K562 (cell line): Measurements from ENCODE around the gene MLF1. TPM values are rescaled to one million over a fixed set of nuclear protein-coding genes. Genes with fewer than 3 reads are reported as not detected.

Source experiments
- FOXP1 ChIP-seq: sonication (generic); formaldehyde crosslinking; IDR thresholded peaks from 2 replicates; pipeline ENCODE4 v1.8.0; 2022; ENCODE audit warnings: mild to moderate bottlenecking, missing genetic modification reagents
- HDAC6 ChIP-seq: IDR thresholded peaks from 2 replicates; pipeline ENCODE4 v1.6.1; 2012; ENCODE audit warnings: low read depth, mild to moderate bottlenecking, control low read depth, inconsistent platforms, low read length, moderate library complexity
- LARP7 ChIP-seq: fragments of 450-650 bp; IDR thresholded peaks from 2 replicates; pipeline ENCODE4 v1.6.1; 2016
- MCM5 ChIP-seq: fragments of 450-650 bp; IDR thresholded peaks from 2 replicates; pipeline ENCODE4 v1.6.1; 2016; ENCODE audit warnings: low read depth
- MXD1 ChIP-seq: fragments of 250-450 bp; sonication (Bioruptor Pico); IDR thresholded peaks from 2 replicates; pipeline ENCODE4 v1.8.0; 2021; ENCODE audit warnings: borderline replicate concordance, mild to moderate bottlenecking, moderate library complexity; ENCODE audit not compliant: poor library complexity, severe bottlenecking
- NCOA1 ChIP-seq: fragments of 450-650 bp; IDR thresholded peaks from 2 replicates; pipeline ENCODE4 v1.6.1; 2016; ENCODE audit warnings: low read depth
- NR1H2 ChIP-seq: sonication (generic); formaldehyde crosslinking; IDR thresholded peaks from 2 replicates; pipeline ENCODE4 v1.4.0; 2020; ENCODE audit warnings: mild to moderate bottlenecking, missing genetic modification reagents
- POLR2A ChIP-seq: fragments of 450-650 bp; conservative IDR thresholded peaks from 2 replicates; pipeline ENCODE4 v1.6.1; 2016
- PTRF ChIP-seq: fragments of 450-650 bp; IDR thresholded peaks from 2 replicates; pipeline ENCODE4 v1.6.1; 2016; ENCODE audit warnings: mild to moderate bottlenecking, missing genetic modification characterization, missing compliant biosample characterization
- RBM15 ChIP-seq: fragments of 200-400 bp; formaldehyde crosslinking; IDR thresholded peaks from 2 replicates; pipeline ENCODE4 v1.6.1; 2018; ENCODE audit warnings: mild to moderate bottlenecking, low read length, moderate library complexity; ENCODE audit not compliant: insufficient read depth
- SNAPC5 ChIP-seq: fragments of 250-450 bp; sonication (Bioruptor Pico); IDR thresholded peaks from 2 replicates; pipeline ENCODE4 v1.8.0; 2021; ENCODE audit warnings: moderate library complexity, mild to moderate bottlenecking, inconsistent platforms
- TFAP4 ChIP-seq: sonication (generic); formaldehyde crosslinking; IDR thresholded peaks from 2 replicates; pipeline ENCODE4 v1.8.0; 2022; ENCODE audit warnings: missing genetic modification reagents, mild to moderate bottlenecking, moderate library complexity, borderline replicate concordance
- TRIM25 ChIP-seq: fragments of 450-650 bp; IDR thresholded peaks from 2 replicates; pipeline ENCODE4 v1.7.0; 2016; ENCODE audit warnings: borderline replicate concordance
- ZFPM2 ChIP-seq: fragments of 250-450 bp; sonication (Bioruptor Pico); IDR thresholded peaks from 2 replicates; pipeline ENCODE4 v1.5.1; 2022; ENCODE audit warnings: mild to moderate bottlenecking
- ZNF407 ChIP-seq: fragments of 450-650 bp; IDR thresholded peaks from 2 replicates; pipeline ENCODE4 v1.6.1; 2016; ENCODE audit warnings: low read depth
- ZNF589 ChIP-seq: fragments of 200-800 bp; sonication (Bioruptor generic); IDR thresholded peaks from 2 replicates; pipeline ENCODE4 v1.6.1; 2016; ENCODE audit warnings: low read depth, missing genetic modification characterization, missing compliant biosample characterization
- ZNF830 ChIP-seq: fragments of 250-450 bp; sonication (Bioruptor Pico); IDR thresholded peaks from 2 replicates; pipeline ENCODE4 v1.5.0; 2021; ENCODE audit warnings: mild to moderate bottlenecking
- polyA plus RNA-seq, 8 experiments: library from polyadenylated mRNA; depleted of rRNA in 4 of 8; stranded (reverse) in 5 of 8; unstranded in 3 of 8; fragments of >200 nt; fragmentation: Nextera tagmentation in 2 of 8; fragmentation: Illumina TruSeq in 1 of 8; extraction: Ambion mirVana in 2 of 8; extraction: Trizol in 1 of 8; gene quantifications; 2 replicates each; pipeline versions ENCODE4 v1.2.1 to v1.2.3, GENCODE V29; 2011 to 2014; ENCODE audit warnings: inconsistent platforms in 1 of 8, missing spikeins in 1 of 8
- total RNA-seq, 7 experiments: library from RNA; depleted of rRNA in 6 of 7; stranded (reverse); fragments of >200 nt in 6 of 7; fragmentation: Illumina TruSeq in 2 of 7; extraction: Trizol in 2 of 7; gene quantifications; 2 replicates each; pipeline versions ENCODE4 v1.2.1 to v1.2.3, GENCODE V29; 2011 to 2021; ENCODE audit warnings: low replicate concordance in 1 of 7

MLF1 gene
- total and polyA plus RNA-seq, 9 of the 15 experiments (the other 6 are each of a cell fraction or from before 2014, with no cell fraction given): 20.4 to 71.0 (median 27.1) TPM

GRCh38 chr3:158644345-158644908, 73.4 kb downstream of the MLF1 start, which contains the start of gene GFM1 (continued):
- TF ChIP-seq TFAP4 (CRISPR knock-in tag) (peak; percentile 94), SNAPC5 (CRISPR knock-in tag) (no peak), ZNF830 (CRISPR knock-in tag) (no peak), FOXP1 (no peak), TRIM25 (no peak), NR1H2 (no peak), HDAC6 (no peak), MCM5 (no peak), LARP7 (no peak), ZNF407 (no peak), ZFPM2 (CRISPR knock-in tag) (no peak), MXD1 (CRISPR knock-in tag) (peak; percentile 52), ZNF589 (CRISPR knock-in tag) (no peak), POLR2A (peak; percentile 96), NCOA1 (peak; percentile 77; the same call in 1 of the 2 replicates), PTRF (no peak), RBM15 (no peak)
